ENCODE measurements around the gene WNT8A. TPM values are rescaled to one million over a fixed set of nuclear protein-coding genes. Genes with fewer than 3 reads are reported as not detected.

WNT8A gene
- total and polyA plus RNA-seq, 2 of the 4 experiments (the other 2 are of a cell fraction), result not detected

GRCh38 chr5:138054847-138055558 lies 28.8 kb upstream of the WNT8A start:
- no peak overlapping the region for H3K14ac ChIP-seq (replicated peaks; ENCODE audit: low read depth, low read length)
- H2BK15ac ChIP-seq (ENCODE audit: low read depth, low read length), result no peak overlapping the region
- 7% methylated on average over 2 of the region's 13 CpGs; no CpG with 5 or more reads in 1 of the 2 experiments for WGBS, 2 experiments (ENCODE audit: extremely low coverage in 2 of 2, insufficient read length in 1 of 2)
- no TSS peak for BruUV-seq (replicated peaks)
- intact Hi-C loops (cut with micrococcal nuclease), result no loop called here
- no peaks in the 10 kb centered on the region for H3K4me1 ChIP-seq (ENCODE audit: control insufficient read depth, insufficient read depth, low read length)
- H4K8ac ChIP-seq (ENCODE audit: low read depth in 2 of 2, low read length in 2 of 2), result no peak overlapping the region
- ChIA-PET POLR2A (ENCODE audit: unreplicated experiment) (no interaction called here), CTCF (interaction anchor here (0.5 to 0.6 kb wide), 2 partner anchors 54 to 142 kb away, joined by 4 to 5 read pairs; no protein-coding TSS in a partner anchor)
- ATAC-seq (ENCODE audit: low read depth), result peak; percentile 27; the same call in 1 of the 2 replicates
- no peak overlapping the region for H3K56ac ChIP-seq (ENCODE audit: extremely low read depth, insufficient read depth, low read length)
- H3K4me2 ChIP-seq (ENCODE audit: low read depth, low read length), result no peak overlapping the region
- H2BK20ac ChIP-seq (ENCODE audit: low read depth, low read length), result no peak overlapping the region
- DNase-seq, result no peak
- no peaks in the 10 kb centered on the region for H3K79me1 ChIP-seq (ENCODE audit: low read depth in 1 of 2, low read length in 2 of 2)
- H3K27ac ChIP-seq (ENCODE audit: insufficient read depth, low read length), result no peak overlapping the region
- dilution Hi-C loops (cut with HindIII; ENCODE audit: low sequenced_read_pairs, unreplicated experiment), result no loop called here
- no peaks in the 10 kb centered on the region for H3K36me3 ChIP-seq (ENCODE audit: control insufficient read depth, insufficient read depth, low read length)
- TF ChIP-seq CEBPB (IDR thresholded peaks at IDR 0.05; ENCODE audit: low read depth, low read length) (no peak), FOS (IDR thresholded peaks at IDR 0.05; ENCODE audit: low read depth, low read length) (no peak), ELK1 (IDR thresholded peaks at IDR 0.05; ENCODE audit: borderline replicate concordance, low read depth, low read length) (no peak), POLR2A (IDR thresholded peaks at IDR 0.05; ENCODE audit: low read depth, low read length) (no peak), RAD21 (IDR thresholded peaks at IDR 0.05; ENCODE audit: low read length) (no peak), RFX5 (IDR thresholded peaks at IDR 0.05; ENCODE audit: low read depth, low read length) (no peak), USF2 (IDR thresholded peaks at IDR 0.05; ENCODE audit: low read depth, low read length) (no peak), MAFK (IDR thresholded peaks at IDR 0.05; ENCODE audit: low read depth, low read length) (no peak), RCOR1 (IDR thresholded peaks at IDR 0.05; ENCODE audit: insufficient replicate concordance, low read length) (no peak), MXI1 (IDR thresholded peaks at IDR 0.05; ENCODE audit: borderline replicate concordance, low read depth, low read length) (no peak), CTCF (conservative IDR thresholded peaks at IDR 0.05; ENCODE audit: low read depth, low read length) (no peak), BHLHE40 (IDR thresholded peaks at IDR 0.05; ENCODE audit: low read depth, low read length) (no peak), CHD1 (IDR thresholded peaks at IDR 0.05; ENCODE audit: low read depth, low read length) (no peak), NFE2L2 (IDR thresholded peaks at IDR 0.05; ENCODE audit: low read depth, low read length) (no peak), MAZ (IDR thresholded peaks at IDR 0.05; ENCODE audit: borderline replicate concordance, low read depth, low read length) (no peak), SMC3 (IDR thresholded peaks at IDR 0.05; ENCODE audit: low read depth, low read length) (no peak)
- peaks cover 11% of the 10 kb centered on the region for H3K27me3 ChIP-seq (ENCODE audit: control insufficient read depth, insufficient read depth, low read length)
- no peak overlapping the region for H3K4ac ChIP-seq (ENCODE audit: low read depth, low read length)
- no peak overlapping the region for H3K9ac ChIP-seq (ENCODE audit: low read depth, low read length)
- no peak overlapping the region for H2AFZ ChIP-seq (replicated peaks; ENCODE audit: low read length, poor library complexity)
- no peak overlapping the region for H3K23ac ChIP-seq (ENCODE audit: low read depth, low read length)
- H4K5ac ChIP-seq (ENCODE audit: low read depth, low read length), result no peak overlapping the region
- H3K4me3 ChIP-seq (ENCODE audit: insufficient read depth, low read depth, low read length), result no peak overlapping the region
- no peak overlapping the region for H2AK5ac ChIP-seq (ENCODE audit: low read depth, low read length)
- H4K20me1 ChIP-seq (ENCODE audit: insufficient read depth, low read length), result no peaks in the 10 kb centered on the region
- H2AK9ac ChIP-seq (replicated peaks; ENCODE audit: low read depth, low read length, poor library complexity), result no peak overlapping the region
- H2BK120ac ChIP-seq (ENCODE audit: low read depth, low read length), result no peak overlapping the region
- no peaks in the 10 kb centered on the region for H3K9me1 ChIP-seq (ENCODE audit: insufficient read depth, low read length)
- no peak overlapping the region for H3K18ac ChIP-seq (ENCODE audit: low read depth, low read length)
- H3K9me3 ChIP-seq (ENCODE audit: control insufficient read depth, insufficient read depth, low read length), result no peaks in the 10 kb centered on the region
- in situ Hi-C loops (cut with MboI; ENCODE audit: low sequenced_read_pairs), result loop anchor here (25.0 kb wide), 1 partner anchor 418 kb away; no protein-coding TSS in a partner anchor
- no peak overlapping the region for H4K91ac ChIP-seq (ENCODE audit: insufficient read depth, low read depth, low read length)
- H2BK5ac ChIP-seq (ENCODE audit: low read depth, low read length, poor library complexity, severe bottlenecking), result no peak overlapping the region
